Mesodermal cell (in vitro differentiated cells): ENCODE data around the gene AFF3.
"Not testable (repeated sequence)": the region's sequence is repeated elsewhere in the genome, so short reads cannot be mapped to it uniquely, and the experiment has no call there.

Experiments used
- H3K27ac ChIP-seq: 2 replicates; pipeline ENCODE4 v1.7.0; 2013; ENCODE audit warnings: mild to moderate bottlenecking, low read depth, low read length, moderate library complexity; ENCODE audit not compliant: severe bottlenecking
- H3K36me3 ChIP-seq: 2 replicates; pipeline ENCODE4 v1.7.1; 2013; ENCODE audit warnings: mild to moderate bottlenecking, low read length, moderate library complexity; ENCODE audit not compliant: control insufficient read depth, insufficient read depth
- H3K4me1 ChIP-seq: one replicate; pipeline ENCODE4 v1.7.1; 2013; ENCODE audit warnings: mild to moderate bottlenecking, low read length; ENCODE audit not compliant: insufficient read depth, control insufficient read depth, poor library complexity, severe bottlenecking
- H3K4me3 ChIP-seq: 2 replicates; pipeline ENCODE4 v1.7.0; 2013; ENCODE audit warnings: low read length, control low read depth, mild to moderate bottlenecking; ENCODE audit not compliant: insufficient read depth, poor library complexity, severe bottlenecking; ENCODE audit errors: extremely low read depth
- H3K9me3 ChIP-seq: 2 replicates; pipeline ENCODE4 v1.7.1; 2013; ENCODE audit warnings: mild to moderate bottlenecking, low read length, moderate library complexity; ENCODE audit not compliant: control insufficient read depth
- WGBS, 2 experiments: methylation state at CpG; one replicate each; pipeline ENCODE4 v1.1.5; 2013; ENCODE audit warnings: missing lambda C conversion rate in 2 of 2; ENCODE audit not compliant: insufficient coverage in 2 of 2; 5-methylcytosine and 5-hydroxymethylcytosine counted together

The AFF3 gene

DNA sequence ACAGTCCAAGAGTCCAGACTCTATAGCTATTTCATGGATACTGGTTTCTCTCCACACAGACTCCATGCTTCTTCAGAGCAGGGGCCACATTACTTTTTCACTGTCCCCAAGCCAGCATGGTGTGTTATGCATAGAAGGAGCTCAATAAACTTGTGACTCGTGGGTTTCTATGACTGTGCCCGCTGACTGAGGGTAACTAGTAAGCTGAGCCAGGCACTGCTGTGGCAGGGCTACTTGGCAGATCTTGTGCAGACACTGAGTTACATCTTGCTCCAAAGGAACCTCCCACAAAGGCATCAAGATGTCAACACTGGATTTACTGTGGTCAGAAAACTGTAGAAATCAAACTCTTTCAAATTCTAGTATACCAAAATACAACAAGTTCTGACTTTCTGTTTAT, 56.6 kb downstream of the AFF3 start:
- not testable (repeated sequence) for H3K27ac ChIP-seq, H3K36me3 ChIP-seq, H3K9me3 ChIP-seq, H3K4me1 ChIP-seq, H3K4me3 ChIP-seq
- 100% methylated on average over 1 of the region's 2 CpGs; no CpG with 5 or more reads in 1 of the 2 experiments for WGBS, 2 experiments

DNA sequence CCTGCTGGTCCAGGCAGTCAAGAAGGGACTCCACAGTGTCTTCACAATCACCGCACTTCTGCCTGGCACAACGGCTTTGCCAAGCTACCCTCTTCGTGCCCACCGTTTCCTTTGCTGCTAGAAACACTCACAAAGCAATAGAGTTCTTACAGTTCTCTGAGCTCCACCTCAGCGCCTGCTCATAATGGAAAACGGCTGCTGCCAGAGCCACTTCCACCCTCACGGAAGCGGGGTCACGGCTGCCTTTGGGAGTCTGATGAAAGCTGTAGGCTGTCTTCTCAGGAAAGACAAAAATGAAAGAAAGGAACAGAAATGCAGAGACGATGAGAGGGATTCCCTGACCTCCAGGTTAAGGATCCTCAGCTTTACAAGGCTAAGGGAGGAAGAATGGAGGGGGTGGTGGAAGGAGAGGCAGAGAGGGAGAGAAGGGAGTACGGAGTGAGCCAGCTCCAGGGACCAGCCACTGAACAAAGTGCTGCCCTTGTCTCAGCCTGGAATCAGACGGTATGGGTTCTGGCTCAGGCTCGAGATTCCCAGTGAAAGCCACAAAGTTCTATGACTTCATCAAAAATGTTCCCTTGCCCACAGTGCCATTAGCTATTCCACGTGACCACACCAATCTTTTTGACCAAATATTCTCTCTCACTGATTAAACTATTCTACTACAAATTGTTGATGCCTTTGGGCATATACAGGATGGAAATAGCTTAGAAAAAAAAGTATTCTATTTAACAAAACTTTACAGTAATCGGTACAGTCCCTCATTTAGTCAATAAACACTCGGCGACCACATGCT, 58.8 kb downstream of the AFF3 start:
- H3K4me3 ChIP-seq, H3K27ac ChIP-seq, H3K36me3 ChIP-seq, H3K9me3 ChIP-seq, H3K4me1 ChIP-seq: not testable (repeated sequence)
- 82 to 95% methylated on average over 3 to 9 of the region's 17 CpGs for WGBS, 2 experiments

DNA sequence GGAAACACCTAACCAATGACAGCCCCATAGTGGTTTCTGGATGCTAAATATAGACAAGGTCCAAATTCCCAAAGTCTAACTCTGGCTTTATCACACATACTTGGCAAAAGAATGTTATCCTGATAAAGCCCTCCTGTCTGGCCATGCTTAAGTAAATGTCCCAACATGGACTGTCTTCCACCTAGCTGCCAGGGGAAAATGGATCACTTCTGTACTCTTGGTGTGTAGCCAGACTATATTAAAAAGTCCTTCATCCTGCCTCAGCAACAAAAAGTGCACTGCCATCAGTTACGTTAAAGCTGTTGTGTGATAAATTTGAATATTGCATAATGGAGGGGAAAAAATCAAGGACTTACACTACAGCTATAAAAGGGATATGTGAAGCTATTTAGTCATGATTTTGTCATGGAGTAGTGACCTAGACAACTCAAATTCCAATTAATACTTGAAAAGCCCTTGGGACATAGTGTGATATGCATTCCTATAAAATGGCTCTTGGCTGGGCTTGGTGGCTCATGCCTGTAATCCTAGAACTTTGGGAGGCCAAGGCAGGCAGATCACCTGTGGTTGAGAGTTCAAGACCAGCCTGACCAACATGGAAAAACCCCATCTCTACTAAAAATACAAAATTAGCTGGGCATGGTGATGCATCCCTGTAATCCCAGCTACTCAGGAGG, 60.0 kb downstream of the AFF3 start:
- H3K4me1 ChIP-seq, H3K27ac ChIP-seq, H3K36me3 ChIP-seq, H3K9me3 ChIP-seq, H3K4me3 ChIP-seq: not testable (repeated sequence)
- WGBS, 2 experiments: no CpG with 5 or more reads among the region's 1 CpG

DNA sequence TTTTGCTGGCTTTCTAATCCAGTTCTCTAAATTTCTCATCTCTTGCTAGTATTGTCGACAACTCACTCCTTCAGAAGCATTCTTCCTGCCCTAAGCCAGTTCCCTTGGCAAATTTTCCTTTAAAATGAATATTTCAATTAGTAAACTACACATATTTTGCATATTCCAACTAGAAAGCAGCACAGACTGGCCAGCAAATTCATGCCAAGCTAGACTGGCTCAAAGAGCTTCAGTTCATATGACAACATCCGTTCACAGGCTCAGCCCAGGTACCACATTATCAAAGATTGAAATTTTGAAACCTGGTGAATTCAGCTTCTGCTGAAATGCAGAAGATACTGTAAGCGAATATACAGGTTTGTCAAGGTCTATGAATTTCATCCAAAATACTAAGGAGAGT, 64.5 kb downstream of the AFF3 start:
- Histone ChIP-seq H3K9me3 (no peaks in the 10 kb centered on the region), H3K4me3 (no peak overlapping the region), H3K36me3 (no peaks in the 10 kb centered on the region), H3K4me1 (peaks cover 5% of the 10 kb centered on the region), H3K27ac (no peak overlapping the region)
- WGBS, 2 experiments: 90 to 100% methylated on average over 1 to 2 of the region's 3 CpGs

DNA sequence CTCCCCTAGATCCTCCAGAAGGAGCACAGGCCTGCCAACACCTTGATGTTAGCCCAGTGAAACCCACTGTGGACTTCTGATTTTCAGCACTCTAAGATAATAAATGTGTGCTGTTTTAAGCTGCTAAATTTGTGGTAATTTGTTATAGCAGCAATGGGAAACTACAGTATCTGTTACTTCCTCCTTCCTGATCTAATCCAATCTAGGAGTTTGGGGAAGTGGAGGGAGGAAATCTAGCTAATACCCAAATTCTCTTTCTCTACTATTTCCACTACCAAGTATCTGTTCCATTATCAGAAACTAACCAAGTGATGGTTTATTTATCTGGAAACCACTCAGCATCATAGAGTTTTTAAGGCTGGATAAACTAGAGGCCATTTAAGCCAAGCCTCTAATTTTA, 64.9 kb downstream of the AFF3 start:
- Histone ChIP-seq H3K27ac (no peak overlapping the region), H3K4me3 (no peak overlapping the region), H3K4me1 (no peaks in the 10 kb centered on the region), H3K36me3 (no peaks in the 10 kb centered on the region), H3K9me3 (no peaks in the 10 kb centered on the region)

DNA sequence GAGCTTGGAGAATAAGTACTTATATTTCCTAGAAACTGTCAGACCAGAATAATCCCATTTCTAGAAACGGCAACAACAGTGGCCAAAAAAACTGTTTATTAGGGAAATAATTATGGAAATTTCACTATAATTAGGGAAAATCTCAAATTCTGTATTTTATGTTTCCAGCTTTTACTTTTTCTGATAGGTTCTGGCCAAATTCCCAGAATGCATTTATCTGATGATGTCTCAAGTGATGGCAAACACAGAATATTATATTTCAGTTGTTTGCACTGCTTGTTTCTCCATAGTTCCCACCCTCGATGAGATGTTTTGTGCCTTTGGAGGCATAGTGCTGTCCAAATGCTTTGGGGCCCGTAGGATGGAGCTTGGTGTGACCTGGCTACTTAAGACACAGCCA, 66.9 kb downstream of the AFF3 start:
- Histone ChIP-seq H3K9me3 (no peaks in the 10 kb centered on the region), H3K36me3 (no peaks in the 10 kb centered on the region), H3K27ac (no peak overlapping the region), H3K4me1 (no peaks in the 10 kb centered on the region), H3K4me3 (no peak overlapping the region)
- WGBS, 2 experiments: 83% methylated on average over 2 of the region's 3 CpGs; no CpG with 5 or more reads in 1 of the 2 experiments

DNA sequence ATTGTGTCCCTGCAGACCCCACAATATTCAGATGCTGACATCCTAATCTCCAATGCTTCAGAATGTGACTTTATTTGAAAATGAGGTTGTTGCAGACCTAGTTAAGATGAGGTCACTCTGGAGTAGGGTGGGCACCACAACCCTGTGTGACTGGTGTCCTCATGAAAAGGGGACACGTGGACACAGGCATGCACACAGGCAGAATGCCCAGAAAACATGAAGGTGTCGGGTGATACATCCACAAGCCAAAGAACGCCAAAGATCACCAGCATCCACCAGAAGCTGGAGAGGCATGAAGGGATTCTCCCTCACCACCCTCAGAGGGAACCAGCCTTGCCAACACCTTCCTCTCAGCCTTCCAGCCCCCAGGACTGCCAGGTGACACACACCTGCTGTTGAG, 69.3 kb downstream of the AFF3 start:
- Histone ChIP-seq H3K27ac (no peak overlapping the region), H3K9me3 (no peaks in the 10 kb centered on the region), H3K36me3 (no peaks in the 10 kb centered on the region), H3K4me1 (no peaks in the 10 kb centered on the region), H3K4me3 (no peak overlapping the region)
- 100% methylated on average over 2 of the region's 3 CpGs; no CpG with 5 or more reads in 1 of the 2 experiments for WGBS, 2 experiments

DNA sequence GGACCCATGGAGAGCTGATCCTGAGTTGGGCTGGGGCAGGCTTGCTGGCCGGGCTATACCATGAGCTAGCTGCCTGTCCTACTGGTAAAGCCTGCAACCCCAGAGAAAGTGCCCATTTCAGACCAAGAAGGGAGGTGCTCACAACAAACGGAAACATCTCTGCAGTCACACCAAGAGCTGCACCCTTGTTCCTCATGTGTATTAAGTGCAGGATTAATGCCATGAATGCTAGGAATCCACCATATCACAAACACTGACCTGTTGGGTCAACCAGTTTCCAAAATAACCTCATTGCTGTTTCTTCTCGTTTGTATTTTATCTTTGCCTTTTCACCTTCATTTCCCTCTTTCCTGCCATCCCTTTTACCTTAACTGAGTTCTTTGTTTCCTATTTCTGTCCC, 69.9 kb downstream of the AFF3 start:
- Histone ChIP-seq H3K27ac (no peak overlapping the region), H3K9me3 (no peaks in the 10 kb centered on the region), H3K4me1 (no peaks in the 10 kb centered on the region), H3K36me3 (no peaks in the 10 kb centered on the region), H3K4me3 (no peak overlapping the region)
- 82 to 91% methylated on average over 2 of the region's 3 CpGs for WGBS, 2 experiments

DNA sequence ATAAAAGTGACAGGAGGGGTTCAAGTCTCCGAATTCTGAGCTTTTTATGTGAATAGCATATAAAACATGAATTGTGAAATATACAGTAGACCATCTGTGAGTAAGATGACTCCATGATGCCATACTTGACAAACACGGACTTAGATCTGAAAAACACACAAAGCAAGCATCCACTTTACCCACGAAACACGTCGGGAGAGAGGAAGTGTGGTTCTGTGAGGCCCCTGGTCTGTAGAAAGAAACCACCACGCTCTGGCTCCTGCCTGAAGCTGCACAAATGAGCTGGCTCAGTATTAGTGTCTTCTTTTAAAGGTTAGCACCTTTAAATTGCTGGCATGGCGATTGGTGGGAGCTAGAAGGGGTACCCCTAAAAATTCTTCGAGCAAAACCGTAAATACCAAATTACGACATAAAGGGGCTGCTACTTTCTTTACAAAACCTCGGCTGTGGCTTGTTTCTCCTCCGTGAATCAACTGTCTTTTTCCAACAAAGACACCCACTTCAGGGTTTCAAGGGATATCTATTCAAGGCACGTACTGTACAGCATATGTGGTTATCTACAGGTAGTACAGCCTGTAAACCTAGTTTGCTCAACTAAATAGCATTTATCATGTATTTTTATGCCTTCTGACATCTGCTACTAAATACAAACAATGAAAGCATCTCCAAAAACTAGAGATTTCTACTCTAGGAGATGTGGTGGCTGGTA, 70.9 kb downstream of the AFF3 start:
- WGBS, 2 experiments: 88 to 93% methylated on average over 8 to 12 of the region's 13 CpGs
- Histone ChIP-seq H3K4me3 (no peak overlapping the region), H3K4me1 (no peaks in the 10 kb centered on the region), H3K9me3 (no peaks in the 10 kb centered on the region), H3K27ac (no peak overlapping the region), H3K36me3 (no peaks in the 10 kb centered on the region)

DNA sequence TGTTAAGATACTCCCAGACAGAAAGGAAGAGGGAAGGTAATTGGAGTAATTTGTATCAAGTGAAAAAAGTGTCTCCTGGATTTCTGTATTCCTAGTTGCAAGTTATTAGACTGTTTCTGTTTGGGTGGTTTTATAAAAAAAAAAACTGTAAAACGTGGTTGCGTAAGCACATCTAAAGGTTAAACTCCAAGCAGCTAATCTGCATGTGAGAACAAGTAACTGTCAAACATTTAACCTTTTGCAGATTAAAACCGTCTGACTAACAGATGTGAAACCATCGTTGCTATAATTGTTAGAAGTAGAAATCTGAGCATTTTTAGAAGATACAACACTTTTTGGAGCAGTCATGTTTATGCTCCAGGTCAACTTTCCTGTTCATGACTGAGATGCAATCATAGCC, 72.3 kb downstream of the AFF3 start:
- H3K36me3 ChIP-seq: no peaks in the 10 kb centered on the region
- H3K4me1 ChIP-seq: no peaks in the 10 kb centered on the region
- H3K27ac ChIP-seq: no peak overlapping the region
- H3K4me3 ChIP-seq: no peak overlapping the region
- H3K9me3 ChIP-seq: no peaks in the 10 kb centered on the region
- WGBS, 2 experiments: 96% methylated on average over 4 of the region's 4 CpGs; no CpG with 5 or more reads in 1 of the 2 experiments

DNA sequence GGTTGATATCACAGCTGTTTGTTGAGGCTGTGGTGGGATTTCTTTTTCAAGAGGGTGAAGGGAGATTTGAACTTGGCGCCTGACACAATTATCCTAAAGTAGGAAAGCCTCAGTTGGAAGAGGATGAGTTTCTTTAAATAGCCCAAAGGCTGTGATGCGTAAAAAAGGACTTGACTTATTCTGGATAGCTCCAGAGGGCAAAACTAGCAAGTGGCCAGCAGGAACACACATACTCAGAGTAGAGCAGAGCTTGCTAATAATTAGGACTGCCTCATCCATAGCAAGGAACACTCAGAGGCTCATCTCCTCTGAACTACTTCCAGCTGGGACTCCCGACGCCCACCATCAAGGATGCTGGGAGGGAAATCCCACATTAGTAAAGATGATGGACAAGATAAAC, 74.0 kb downstream of the AFF3 start:
- 100% methylated on average over 1 to 2 of the region's 4 CpGs for WGBS, 2 experiments
- Histone ChIP-seq H3K4me3 (no peak overlapping the region), H3K27ac (no peak overlapping the region), H3K4me1 (no peaks in the 10 kb centered on the region), H3K36me3 (no peaks in the 10 kb centered on the region), H3K9me3 (no peaks in the 10 kb centered on the region)
